Fibroblast of lung (primary cell): ENCODE results near the gene LIM2. TPM values are rescaled to one million over a fixed set of nuclear protein-coding genes. Genes with fewer than 3 reads are reported as not detected.
"Not testable (repeated sequence)": the region's sequence is repeated elsewhere in the genome, so short reads cannot be mapped to it uniquely, and the experiment has no call there.

Experiments used
- DNase-seq, 2 donors: peaks; one replicate each; pipeline versions ENCODE4 v3.0.0 to v3.0.0-alpha.2; 2010; ENCODE audit warnings: low read depth in 2 of 2
- H2AFZ ChIP-seq: 2 replicates; pipeline ENCODE4 v1.5.1; 2012; ENCODE audit warnings: low read length, control low read depth, inconsistent platforms
- H3K27ac ChIP-seq: 2 replicates; pipeline ENCODE4 v1.5.1; 2011; ENCODE audit warnings: low read length, control low read depth; ENCODE audit not compliant: insufficient read depth
- H3K27me3 ChIP-seq: 2 replicates; pipeline ENCODE4 v1.5.1; 2011; ENCODE audit warnings: mild to moderate bottlenecking, low read length; ENCODE audit not compliant: control insufficient read depth, insufficient read depth
- H3K36me3 ChIP-seq: 2 replicates; pipeline ENCODE4 v1.5.1; 2011; ENCODE audit warnings: low read length; ENCODE audit not compliant: control insufficient read depth, insufficient read depth
- H3K4me1 ChIP-seq: 2 replicates; pipeline ENCODE4 v1.5.1; 2011; ENCODE audit warnings: low read length; ENCODE audit not compliant: control insufficient read depth, insufficient read depth; ENCODE audit errors: extremely low read depth
- H3K4me2 ChIP-seq: 2 replicates; pipeline ENCODE4 v1.5.1; 2011; ENCODE audit warnings: low read length, control low read depth; ENCODE audit not compliant: insufficient read depth; ENCODE audit errors: extremely low read depth
- H3K4me3 ChIP-seq, 4 experiments: fragments of 200-600 bp in 1 of 4; sonication (generic) in 1 of 4; replicated peaks in 1 of 4; 2 replicates each; pipeline ENCODE4 v1.5.1; 2011 to 2016; ENCODE audit warnings: low read length in 4 of 4, low read depth in 3 of 4, mild to moderate bottlenecking in 3 of 4, control low read depth in 2 of 4, inconsistent platforms in 1 of 4, mixed read lengths in 1 of 4; ENCODE audit not compliant: insufficient read depth in 1 of 4; ENCODE audit errors: control extremely low read depth in 1 of 4
- H3K79me2 ChIP-seq: 2 replicates; pipeline ENCODE4 v1.5.1; 2012; ENCODE audit warnings: mild to moderate bottlenecking, low read length, inconsistent platforms; ENCODE audit not compliant: control insufficient read depth, insufficient read depth
- H3K9ac ChIP-seq: 2 replicates; pipeline ENCODE4 v1.5.1; 2011; ENCODE audit warnings: mild to moderate bottlenecking, low read length, control low read depth; ENCODE audit not compliant: insufficient read depth
- H3K9me3 ChIP-seq: 2 replicates; pipeline ENCODE4 v1.5.1; 2012; ENCODE audit warnings: low read depth, low read length; ENCODE audit not compliant: control insufficient read depth, insufficient read depth
- H4K20me1 ChIP-seq: 2 replicates; pipeline ENCODE4 v1.5.1; 2011; ENCODE audit warnings: low read length; ENCODE audit not compliant: control insufficient read depth, insufficient read depth; ENCODE audit errors: extremely low read depth
- EZH2 ChIP-seq: IDR thresholded peaks from 2 replicates; pipeline ENCODE4 v1.5.1; 2012; ENCODE audit warnings: low read length, control low read depth, mild to moderate bottlenecking; ENCODE audit errors: missing control alignments
- polyA plus RNA-seq, 2 donors: library from polyadenylated mRNA; depleted of rRNA in 1 of 2; stranded (reverse) in 1 of 2; unstranded in 1 of 2; fragments of >200 nt; gene quantifications; 2 replicates each; pipeline ENCODE4 v1.2.1, GENCODE V29; 2011 to 2012; ENCODE audit warnings: missing spikeins in 1 of 2
- total RNA-seq: library from RNA; depleted of rRNA; stranded (reverse); fragments of >200 nt; gene quantifications from 2 replicates; pipeline ENCODE4 v1.2.1, GENCODE V29; 2014
- TF ChIP-seq, protein P1 (sequence below), 2 donors: IDR thresholded peaks in 1 of 2; conservative IDR thresholded peaks in 1 of 2; 1 replicate in 1 of 2; 2 replicates in 1 of 2; pipeline ENCODE4 v1.5.1; 2011 to 2012; ENCODE audit warnings: low read length in 2 of 2, control low read depth in 1 of 2, inconsistent platforms in 1 of 2, low read depth in 1 of 2, mild to moderate bottlenecking in 1 of 2

The LIM2 gene
- total and polyA plus RNA-seq, 2 donors (not counting 1 experiment from before 2014, with no cell fraction given): not detected

GRCh38 chr19:51402117-51402516, 14.3 kb upstream of the LIM2 start:
- no peak overlapping the region for H3K27ac ChIP-seq
- H3K36me3 ChIP-seq: no peaks in the 10 kb centered on the region
- H3K9me3 ChIP-seq: no peaks in the 10 kb centered on the region
- no peaks in the 10 kb centered on the region for H3K27me3 ChIP-seq
- no peak overlapping the region for H2AFZ ChIP-seq
- H3K4me1 ChIP-seq: no peaks in the 10 kb centered on the region
- H3K9ac ChIP-seq: no peak overlapping the region
- H3K4me2 ChIP-seq: no peak overlapping the region
- no peak for TF ChIP-seq EZH2
- TF ChIP-seq, protein P1, sequence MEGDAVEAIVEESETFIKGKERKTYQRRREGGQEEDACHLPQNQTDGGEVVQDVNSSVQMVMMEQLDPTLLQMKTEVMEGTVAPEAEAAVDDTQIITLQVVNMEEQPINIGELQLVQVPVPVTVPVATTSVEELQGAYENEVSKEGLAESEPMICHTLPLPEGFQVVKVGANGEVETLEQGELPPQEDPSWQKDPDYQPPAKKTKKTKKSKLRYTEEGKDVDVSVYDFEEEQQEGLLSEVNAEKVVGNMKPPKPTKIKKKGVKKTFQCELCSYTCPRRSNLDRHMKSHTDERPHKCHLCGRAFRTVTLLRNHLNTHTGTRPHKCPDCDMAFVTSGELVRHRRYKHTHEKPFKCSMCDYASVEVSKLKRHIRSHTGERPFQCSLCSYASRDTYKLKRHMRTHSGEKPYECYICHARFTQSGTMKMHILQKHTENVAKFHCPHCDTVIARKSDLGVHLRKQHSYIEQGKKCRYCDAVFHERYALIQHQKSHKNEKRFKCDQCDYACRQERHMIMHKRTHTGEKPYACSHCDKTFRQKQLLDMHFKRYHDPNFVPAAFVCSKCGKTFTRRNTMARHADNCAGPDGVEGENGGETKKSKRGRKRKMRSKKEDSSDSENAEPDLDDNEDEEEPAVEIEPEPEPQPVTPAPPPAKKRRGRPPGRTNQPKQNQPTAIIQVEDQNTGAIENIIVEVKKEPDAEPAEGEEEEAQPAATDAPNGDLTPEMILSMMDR (conservative IDR thresholded peaks at IDR 0.05 in 1 of 2, IDR thresholded peaks at IDR 0.05 in 1 of 2; ENCODE audit: low read depth in 1 of 2, low read length in 2 of 2): no peak
- no peak overlapping the region for H3K4me3 ChIP-seq
- no peak for DNase-seq
- no peaks in the 10 kb centered on the region for H4K20me1 ChIP-seq
- H3K79me2 ChIP-seq: no peaks in the 10 kb centered on the region

DNA sequence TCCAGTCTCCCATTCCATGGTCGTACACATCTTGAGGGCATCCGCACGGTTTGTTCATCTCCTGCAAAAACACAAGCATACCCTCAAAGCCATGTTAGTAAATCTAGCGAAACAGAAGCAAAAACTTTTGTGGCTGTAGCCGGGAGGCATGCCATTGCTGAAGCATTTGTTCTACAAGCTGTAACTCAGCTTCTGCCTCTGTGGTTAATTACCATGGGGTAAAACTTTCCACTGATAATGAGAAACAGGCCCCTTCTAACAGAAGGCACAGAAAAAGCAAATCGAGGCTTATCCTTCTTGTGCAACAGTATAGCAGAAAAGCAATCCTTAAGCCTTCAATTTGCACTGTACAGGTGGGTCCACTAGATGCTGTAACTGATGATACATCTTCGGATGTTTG, 12.2 kb upstream of the LIM2 start:
- not testable (repeated sequence) for H3K4me3 ChIP-seq, H2AFZ ChIP-seq, H3K27me3 ChIP-seq, H4K20me1 ChIP-seq, H3K36me3 ChIP-seq, H3K27ac ChIP-seq, H3K79me2 ChIP-seq, H3K4me1 ChIP-seq, H3K9me3 ChIP-seq, DNase-seq, H3K4me2 ChIP-seq, H3K9ac ChIP-seq

- no peak for DNase-seq
- Histone ChIP-seq H4K20me1 (no peaks in the 10 kb centered on the region), H3K4me2 (no peak overlapping the region), H3K4me1 (peaks cover 6% of the 10 kb centered on the region), H3K27ac (no peak overlapping the region), H3K36me3 (no peaks in the 10 kb centered on the region), H3K4me3 (no peak overlapping the region), H3K9me3 (no peaks in the 10 kb centered on the region), H3K9ac (no peak overlapping the region), H2AFZ (no peak overlapping the region), H3K79me2 (no peaks in the 10 kb centered on the region), H3K27me3 (no peaks in the 10 kb centered on the region)
- no peak for TF ChIP-seq EZH2
- TF ChIP-seq, protein P1 (conservative IDR thresholded peaks at IDR 0.05 in 1 of 2, IDR thresholded peaks at IDR 0.05 in 1 of 2; ENCODE audit: low read depth in 1 of 2, low read length in 2 of 2): no peak
These were observed 11.5 kb upstream of the LIM2 start for GRCh38 chr19:51399231-51399630.
